ENCODE results near the gene COL4A5.
A peak's percentile ranks its signal among the peaks of the same experiment; 100 is the strongest.
"Not testable (repeated sequence)": the region's sequence is repeated elsewhere in the genome, so short reads cannot be mapped to it uniquely, and the experiment has no call there.

The COL4A5 gene

DNA sequence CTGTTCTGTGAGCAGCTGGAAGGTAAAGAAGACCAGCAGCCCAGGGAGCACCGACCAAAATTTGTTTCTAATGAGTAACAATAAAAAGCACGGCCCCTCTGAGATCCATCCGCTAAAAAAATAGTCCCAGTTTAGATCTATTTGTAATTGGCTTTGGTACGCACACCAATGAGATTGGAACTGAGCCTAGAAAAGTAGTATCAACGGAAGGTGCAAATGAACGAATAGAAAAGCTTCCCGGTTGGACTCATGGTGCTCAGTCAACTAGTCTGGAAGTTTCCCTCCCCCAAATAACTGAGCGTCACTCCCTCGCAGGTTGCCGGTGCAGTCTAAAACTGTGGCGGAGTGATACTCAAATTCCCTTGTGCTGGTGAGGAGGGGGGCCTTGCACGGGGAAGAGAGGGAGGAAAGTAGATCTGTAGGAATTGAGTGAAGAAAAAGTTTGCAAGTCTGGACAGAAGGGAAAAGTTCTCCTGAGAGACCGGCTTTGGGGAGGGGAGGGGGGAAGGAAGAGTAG, at the start of gene COL4A5:
COL4A5 (plus strand) TSS at position 413 of the 517 bp plus-strand sequence. CDS start 288 bp downstream, outside the sequence.
- no peak for DNase-seq (ENCODE audit: low spot score)

DNA sequence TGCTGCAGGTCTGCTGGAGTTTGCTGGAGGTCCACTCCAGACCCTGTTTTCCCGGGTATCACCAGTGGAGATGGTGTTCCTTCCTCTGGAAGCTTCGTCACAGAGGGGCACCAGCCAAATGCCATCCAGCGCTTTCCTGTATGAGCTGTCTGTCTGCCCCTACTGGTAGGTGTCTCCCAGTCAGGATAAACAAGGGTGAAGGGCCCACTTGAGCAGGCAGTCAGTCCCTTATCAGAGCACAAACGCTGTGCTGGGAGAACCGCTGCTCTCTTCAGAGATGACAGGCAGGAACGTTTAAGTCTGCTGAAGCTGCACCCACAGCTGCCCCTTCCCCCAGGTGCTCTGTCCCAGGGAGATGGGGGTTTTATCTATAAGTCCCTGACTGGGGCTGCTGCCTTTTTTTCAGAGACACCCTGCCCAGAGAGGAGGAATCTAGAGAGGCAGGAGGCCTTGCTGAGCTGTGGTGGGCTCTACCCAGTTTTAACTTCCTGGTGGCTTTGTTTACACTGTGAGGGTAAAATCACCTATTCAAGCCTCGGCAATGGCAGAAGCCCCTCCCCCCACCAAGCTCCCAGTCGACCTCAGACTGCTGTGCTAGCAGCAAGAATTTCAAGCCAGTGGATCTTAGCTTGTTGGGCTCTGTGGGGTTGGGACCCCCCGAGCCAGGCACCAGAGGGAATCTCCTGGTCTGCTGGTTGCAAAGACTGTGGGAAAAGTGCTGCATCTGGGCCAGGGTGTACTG, 48.5 kb upstream of the COL4A5 start:
- not testable (repeated sequence) for DNase-seq (ENCODE audit: low spot score)

GRCh38 chrX:108396188-108396891, 43.3 kb upstream of the COL4A5 start:
- DNase-seq (ENCODE audit: low spot score): peak; percentile 69

GRCh38 chrX:108396986-108397385, 42.7 kb upstream of the COL4A5 start:
- DNase-seq (ENCODE audit: low spot score): no peak

GRCh38 chrX:108397627-108398391, 41.8 kb upstream of the COL4A5 start:
- peak; percentile 21 for DNase-seq (ENCODE audit: low spot score)

- DNase-seq (ENCODE audit: low spot score): no peak
Observed at GRCh38 chrX:108399418-108400165, 40.0 kb upstream of the COL4A5 start.

DNA sequence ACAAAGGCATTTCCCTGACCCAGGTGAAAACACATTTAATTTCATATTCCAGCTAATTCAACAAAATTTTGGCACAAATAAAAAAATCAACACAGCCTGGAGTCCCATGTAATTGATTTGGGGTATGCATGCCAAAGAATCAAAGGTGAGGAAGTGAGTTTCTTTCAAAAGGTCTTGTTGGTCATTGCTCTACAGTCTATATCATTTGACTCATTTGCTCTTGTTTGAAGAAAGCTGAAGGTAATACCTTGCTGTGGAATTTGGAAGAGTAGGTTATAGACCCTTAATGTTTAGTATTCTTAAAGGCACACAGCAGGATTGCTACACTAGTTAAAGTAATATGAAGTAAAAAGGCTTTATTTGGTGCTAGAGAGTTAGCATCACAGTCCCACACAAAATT, 26.9 kb upstream of the COL4A5 start:
- DNase-seq (ENCODE audit: low spot score): no peak

GRCh38 chrX:108415146-108415545, 24.5 kb upstream of the COL4A5 start:
- DNase-seq (ENCODE audit: low spot score): no peak

- DNase-seq (ENCODE audit: low spot score): no peak
Observed at GRCh38 chrX:108415891-108416290, 23.7 kb upstream of the COL4A5 start.

DNA sequence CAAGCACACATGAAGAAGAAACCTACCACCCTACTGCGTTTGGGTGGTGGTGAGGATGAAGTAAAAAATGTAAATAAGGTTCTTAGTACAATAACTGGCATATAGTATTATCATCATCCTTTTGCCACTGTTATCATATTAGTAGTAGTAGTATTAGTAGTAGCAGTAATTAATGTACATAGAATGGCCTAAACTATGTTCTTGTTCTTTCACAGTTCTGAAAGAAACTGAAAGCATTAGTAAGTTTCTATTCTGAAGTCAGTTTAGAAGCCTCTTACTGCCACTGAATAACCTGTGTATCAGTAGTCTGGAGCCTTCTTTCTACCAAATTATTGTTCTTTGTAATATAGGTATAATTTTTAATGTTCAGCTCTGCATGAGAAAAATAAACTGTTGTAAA, 22.4 kb upstream of the COL4A5 start:
- no peak for DNase-seq (ENCODE audit: low spot score)

GRCh38 chrX:108419401-108419800, 20.2 kb upstream of the COL4A5 start:
- DNase-seq (ENCODE audit: low spot score): no peak

GRCh38 chrX:108420481-108420880, 19.2 kb upstream of the COL4A5 start:
- no peak for DNase-seq (ENCODE audit: low spot score)

DNA sequence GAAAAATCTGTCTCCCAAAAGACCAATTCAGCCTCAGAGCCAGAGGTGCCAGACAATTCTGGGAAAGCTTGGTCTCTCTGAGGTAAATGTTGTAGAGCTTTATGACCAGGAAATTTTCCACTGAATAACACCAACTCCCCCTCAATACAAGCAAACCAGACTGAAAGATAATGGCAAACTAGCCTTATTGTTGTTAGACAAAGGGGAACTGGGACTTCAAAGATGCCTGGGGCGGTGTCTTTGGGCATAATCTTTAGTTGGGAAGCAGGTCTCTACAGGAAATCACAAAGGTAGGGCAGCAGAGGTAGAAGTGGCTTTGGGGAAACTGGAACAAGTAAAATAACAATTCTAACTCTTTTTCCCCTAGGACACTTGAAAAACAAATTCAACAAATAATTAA, 13.4 kb upstream of the COL4A5 start:
- no peak for DNase-seq (ENCODE audit: low spot score)

- DNase-seq (ENCODE audit: low spot score): no peak
Observed at GRCh38 chrX:108435261-108435660, 4.4 kb upstream of the COL4A5 start.

DNA sequence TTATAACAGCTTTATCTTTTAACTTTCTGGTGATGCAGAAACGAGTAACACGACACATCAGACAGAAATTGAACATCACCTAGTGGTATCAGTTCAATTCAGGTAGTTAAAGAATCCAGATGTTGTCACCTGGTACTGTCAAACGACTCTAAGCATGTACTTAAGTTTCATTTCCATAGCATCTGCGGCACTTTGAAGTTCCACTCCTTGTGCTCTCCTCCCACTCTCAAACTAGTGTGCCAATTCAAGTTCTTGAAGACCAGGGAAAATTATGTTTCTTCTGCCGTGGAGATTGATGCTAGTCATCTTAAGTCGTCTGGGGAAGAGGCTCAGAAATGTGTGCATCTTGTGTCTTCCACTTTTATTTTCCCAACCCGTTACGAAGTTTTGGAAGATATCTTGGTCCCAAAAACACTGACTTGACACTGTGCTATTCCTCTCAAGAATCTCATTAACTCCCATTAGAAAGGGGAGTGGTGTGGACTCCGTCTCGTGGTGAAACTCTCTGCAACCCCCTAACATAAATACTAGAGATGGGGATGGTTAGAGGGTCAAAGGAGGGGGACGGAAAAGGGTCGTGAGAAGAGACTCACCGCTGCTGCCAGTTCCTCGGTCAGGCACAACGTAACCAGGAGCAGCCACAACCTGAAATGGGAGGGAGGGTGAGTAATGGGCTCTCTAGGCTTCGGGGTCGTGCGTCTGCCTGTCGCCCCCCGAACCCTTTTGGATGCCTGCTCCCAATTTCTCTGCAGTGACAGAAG, 2.1 kb upstream of the COL4A5 start:
- no peak for DNase-seq (ENCODE audit: low spot score)

GRCh38 chrX:108438110-108438623, 1.5 kb upstream of the COL4A5 start, which contains the start of gene COL4A6:
TSS of gene COL4A6 (minus strand) at chrX:108438422. CDS start at chrX:108438196, 226 bp downstream.
- no peak for DNase-seq (ENCODE audit: low spot score)

DNA sequence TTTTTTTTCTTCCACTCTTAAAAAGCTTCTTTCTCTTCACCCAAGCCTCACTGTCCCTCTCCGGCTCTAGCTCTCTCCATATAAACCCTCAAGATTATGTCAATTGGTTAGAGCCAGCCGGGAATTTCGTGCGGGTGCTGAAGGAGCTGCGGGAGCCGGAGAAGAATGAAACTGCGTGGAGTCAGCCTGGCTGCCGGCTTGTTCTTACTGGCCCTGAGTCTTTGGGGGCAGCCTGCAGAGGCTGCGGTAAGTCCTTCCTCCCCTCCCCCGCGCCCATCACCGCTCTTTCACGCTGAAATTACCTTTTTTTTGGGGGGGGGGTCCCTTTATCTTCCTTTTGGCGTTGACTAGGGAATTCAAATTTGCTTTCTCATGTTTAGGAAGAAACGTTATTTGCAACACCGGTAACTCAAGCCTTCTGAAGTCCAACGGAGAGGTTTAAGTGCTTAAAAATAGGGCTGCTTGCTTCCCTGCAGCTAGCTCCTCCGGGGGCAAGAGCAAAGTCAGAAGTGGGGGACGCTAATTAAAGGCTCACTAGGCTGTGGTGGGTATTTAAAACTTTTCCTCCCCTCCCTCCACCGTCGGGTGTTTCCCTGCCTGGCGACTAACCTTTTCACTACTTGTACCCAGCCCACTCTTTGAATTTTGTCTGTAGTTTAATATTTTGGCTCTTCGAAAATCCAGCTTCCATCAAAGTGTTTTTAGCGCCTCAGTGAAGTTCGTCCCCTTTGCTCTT, 491 bp downstream of the COL4A5 start:
- DNase-seq (ENCODE audit: low spot score): no peak

GRCh38 chrX:108442901-108443464, 3.3 kb downstream of the COL4A5 start:
- no peak for DNase-seq (ENCODE audit: low spot score)

GRCh38 chrX:108447303-108447702, 7.7 kb downstream of the COL4A5 start:
- DNase-seq (ENCODE audit: low spot score): no peak

DNA sequence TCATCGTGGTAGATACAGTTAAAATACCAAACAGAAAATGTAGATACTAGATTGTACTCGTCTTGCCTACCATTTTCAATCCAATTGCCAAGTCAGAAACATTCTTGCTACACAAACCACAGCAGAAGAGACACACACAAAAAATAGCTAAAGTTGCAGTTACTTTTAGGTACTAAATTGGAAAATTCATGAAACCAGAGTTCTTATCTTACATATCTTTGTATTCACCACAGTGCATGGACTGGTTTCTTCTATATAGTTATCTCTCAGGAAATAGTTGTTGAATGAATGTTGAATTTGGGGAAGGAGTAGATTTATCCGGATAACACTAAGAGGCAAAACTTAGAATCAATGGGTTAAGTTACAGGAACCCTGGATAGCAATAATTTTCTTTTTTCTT, 14.2 kb downstream of the COL4A5 start:
- DNase-seq (ENCODE audit: low spot score): no peak
